Esophagus muscularis mucosa (tissue), 4 donors: ENCODE results near the gene SPNS1.

Source experiments
- CTCF ChIP-seq, 3 experiments: fragments of 200-600 bp in 2 of 3; fragments of 450-650 bp in 1 of 3; sonication (generic) in 2 of 3; IDR thresholded peaks; one replicate each; pipeline ENCODE4 v1.5.1; 2017 to 2019; ENCODE audit warnings: antibody characterized with exemption in 3 of 3, mild to moderate bottlenecking in 2 of 3, moderate library complexity in 1 of 3
- EP300 ChIP-seq: sonication (generic); formaldehyde crosslinking; IDR thresholded peaks from one replicate; pipeline ENCODE4 v1.6.1; 2017; ENCODE audit warnings: antibody characterized with exemption
- POLR2A ChIP-seq: fragments of 450-650 bp; IDR thresholded peaks from one replicate; pipeline ENCODE4 v1.6.1; 2017; ENCODE audit warnings: antibody characterized with exemption, moderate library complexity, mild to moderate bottlenecking, low read depth
- POLR2AphosphoS5 ChIP-seq, 2 donors: sonication (generic); formaldehyde crosslinking; IDR thresholded peaks; one replicate each; pipeline ENCODE4 v1.6.1; 2017; ENCODE audit warnings: antibody characterized with exemption in 2 of 2

DNA sequence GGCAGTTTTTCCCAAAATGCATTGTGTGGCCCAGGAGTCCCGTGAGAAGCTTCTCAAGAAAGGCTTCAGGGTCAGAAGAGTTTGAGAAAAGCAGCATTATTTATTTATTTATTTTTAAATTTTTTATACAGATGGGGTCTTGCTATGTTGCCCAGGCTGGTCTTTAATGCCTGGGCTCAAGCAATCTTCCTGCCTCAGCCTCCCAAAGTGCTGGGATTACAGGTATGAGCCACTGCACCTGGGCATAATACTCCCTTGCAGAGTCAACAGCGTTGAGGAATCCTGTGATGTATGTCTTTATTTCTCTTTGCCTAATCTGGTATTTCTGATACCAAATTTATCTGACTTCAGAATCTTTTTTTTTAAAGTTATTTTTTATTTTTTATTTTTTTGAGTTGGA lies 25.4 kb downstream of the SPNS1 start:
- TF ChIP-seq CTCF (IDR thresholded peaks at IDR 0.05) (no peak), EP300 (no peak), POLR2A (no peak), POLR2AphosphoS5 (IDR thresholded peaks at IDR 0.05) (no peak)
